ENCODE data around the gene HK2. TPM values are rescaled to one million over a fixed set of nuclear protein-coding genes. Genes with fewer than 3 reads are reported as not detected.

Gene HK2
- total RNA-seq, 1 experiment from 2014 or later: 43.8 TPM

DNA sequence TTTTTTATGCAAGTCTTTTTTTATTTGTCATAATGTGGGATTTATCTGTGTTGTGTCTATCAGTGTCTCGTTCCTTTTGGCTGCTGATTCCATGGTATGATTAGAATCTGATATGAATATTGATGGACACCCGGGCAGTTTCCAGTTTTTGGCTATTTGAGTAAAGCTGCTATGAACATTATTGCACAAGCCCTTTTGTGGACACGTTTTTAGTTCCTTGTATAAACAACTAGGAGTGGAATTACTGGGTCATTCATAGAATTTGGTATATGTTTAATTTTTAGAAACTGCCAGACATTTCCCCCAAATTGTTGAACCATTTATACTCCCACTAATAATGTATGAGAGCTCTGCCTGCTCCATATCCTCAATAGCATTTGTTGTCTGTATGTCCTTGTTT is 26.6 kb downstream of the HK2 start:
- no peak overlapping the region for H3K4me2 ChIP-seq (ENCODE audit: low read length)

GRCh38 chr2:74861531-74861930 is 27.6 kb downstream of the HK2 start:
- POLR2A ChIA-PET (ENCODE audit: unreplicated experiment): interaction anchor here (0.6 kb wide), 1 partner anchor 303 kb away, joined by 5 read pairs; no protein-coding TSS in a partner anchor
- Histone ChIP-seq H3K27ac (ENCODE audit: low read length) (no peak overlapping the region), H3K36me3 (ENCODE audit: low read depth, low read length) (peaks cover 34% of the 10 kb centered on the region), H3F3A (ENCODE audit: low read length, unreplicated experiment) (no peaks in the 10 kb centered on the region), H3K4me1 (ENCODE audit: insufficient read depth, low read length) (peaks cover 42% of the 10 kb centered on the region), H3K27me3 (ENCODE audit: low read length) (no peaks in the 10 kb centered on the region), H3K4me3 (ENCODE audit: low read length) (no peak overlapping the region), H3K9me3 (ENCODE audit: low read length) (no peaks in the 10 kb centered on the region), H3K9ac (ENCODE audit: low read length) (no peak overlapping the region), H3K9me2 (replicated peaks; ENCODE audit: low read length) (no peaks in the 10 kb centered on the region), H2AFZ (ENCODE audit: low read length) (no peak overlapping the region), H4K20me1 (ENCODE audit: low read length) (no peaks in the 10 kb centered on the region), H3K4me2 (ENCODE audit: low read length) (no peak overlapping the region), H3K79me2 (ENCODE audit: low read length) (peaks cover 96% of the 10 kb centered on the region)
- TF ChIP-seq, protein P1, sequence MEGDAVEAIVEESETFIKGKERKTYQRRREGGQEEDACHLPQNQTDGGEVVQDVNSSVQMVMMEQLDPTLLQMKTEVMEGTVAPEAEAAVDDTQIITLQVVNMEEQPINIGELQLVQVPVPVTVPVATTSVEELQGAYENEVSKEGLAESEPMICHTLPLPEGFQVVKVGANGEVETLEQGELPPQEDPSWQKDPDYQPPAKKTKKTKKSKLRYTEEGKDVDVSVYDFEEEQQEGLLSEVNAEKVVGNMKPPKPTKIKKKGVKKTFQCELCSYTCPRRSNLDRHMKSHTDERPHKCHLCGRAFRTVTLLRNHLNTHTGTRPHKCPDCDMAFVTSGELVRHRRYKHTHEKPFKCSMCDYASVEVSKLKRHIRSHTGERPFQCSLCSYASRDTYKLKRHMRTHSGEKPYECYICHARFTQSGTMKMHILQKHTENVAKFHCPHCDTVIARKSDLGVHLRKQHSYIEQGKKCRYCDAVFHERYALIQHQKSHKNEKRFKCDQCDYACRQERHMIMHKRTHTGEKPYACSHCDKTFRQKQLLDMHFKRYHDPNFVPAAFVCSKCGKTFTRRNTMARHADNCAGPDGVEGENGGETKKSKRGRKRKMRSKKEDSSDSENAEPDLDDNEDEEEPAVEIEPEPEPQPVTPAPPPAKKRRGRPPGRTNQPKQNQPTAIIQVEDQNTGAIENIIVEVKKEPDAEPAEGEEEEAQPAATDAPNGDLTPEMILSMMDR (conservative IDR thresholded peaks at IDR 0.05; ENCODE audit: low read depth, low read length): no peak
- no peak for TF ChIP-seq EZH2 (IDR thresholded peaks at IDR 0.05; ENCODE audit: low read length, unreplicated experiment)
- no peak for TF ChIP-seq EZH2phosphoT487 (IDR thresholded peaks at IDR 0.05; ENCODE audit: borderline replicate concordance, low read length)
- no peak for ATAC-seq
- intact Hi-C loops (cut with micrococcal nuclease): no loop called here
- CTCF ChIA-PET: no interaction called here
- BruUV-seq (replicated peaks): no TSS peak
- DNase-seq: no peak

More for the DNA sequence above, 26.6 kb downstream of the HK2 start:
- Histone ChIP-seq H3F3A (ENCODE audit: low read length, unreplicated experiment) (no peaks in the 10 kb centered on the region), H3K27ac (ENCODE audit: low read length) (no peak overlapping the region), H3K9me2 (replicated peaks; ENCODE audit: low read length) (no peaks in the 10 kb centered on the region), H4K20me1 (ENCODE audit: low read length) (no peaks in the 10 kb centered on the region), H3K79me2 (ENCODE audit: low read length) (peaks cover 96% of the 10 kb centered on the region), H3K9ac (ENCODE audit: low read length) (no peak overlapping the region), H3K27me3 (ENCODE audit: low read length) (no peaks in the 10 kb centered on the region), H3K4me3 (ENCODE audit: low read length) (no peak overlapping the region), H3K36me3 (ENCODE audit: low read depth, low read length) (peaks cover 39% of the 10 kb centered on the region), H3K9me3 (ENCODE audit: low read length) (no peaks in the 10 kb centered on the region), H3K4me1 (ENCODE audit: insufficient read depth, low read length) (peaks cover 42% of the 10 kb centered on the region), H2AFZ (ENCODE audit: low read length) (no peak overlapping the region)
- ChIA-PET CTCF (no interaction called here), POLR2A (ENCODE audit: unreplicated experiment) (no interaction called here)
- ATAC-seq (no peak), DNase-seq (no peak)
- no TSS peak for BruUV-seq (replicated peaks)
- TF ChIP-seq EZH2phosphoT487 (IDR thresholded peaks at IDR 0.05; ENCODE audit: borderline replicate concordance, low read length) (no peak), EZH2 (IDR thresholded peaks at IDR 0.05; ENCODE audit: low read length, unreplicated experiment) (no peak)
- TF ChIP-seq, protein P1 (conservative IDR thresholded peaks at IDR 0.05; ENCODE audit: low read depth, low read length): no peak
- intact Hi-C loops (cut with micrococcal nuclease): no loop called here

- H3K4me1 ChIP-seq (ENCODE audit: insufficient read depth, low read length): peaks cover 44% of the 10 kb centered on the region
- H3K36me3 ChIP-seq (ENCODE audit: low read depth, low read length): peaks cover 31% of the 10 kb centered on the region
- DNase-seq (no peak), ATAC-seq (no peak)
- no peak overlapping the region for H3K27ac ChIP-seq (ENCODE audit: low read length)
- H4K20me1 ChIP-seq (ENCODE audit: low read length): no peaks in the 10 kb centered on the region
- H3K4me3 ChIP-seq (ENCODE audit: low read length): no peak overlapping the region
- CTCF ChIA-PET: no interaction called here
- BruUV-seq (replicated peaks): no TSS peak
- no peaks in the 10 kb centered on the region for H3K9me3 ChIP-seq (ENCODE audit: low read length)
- TF ChIP-seq, protein P1 (conservative IDR thresholded peaks at IDR 0.05; ENCODE audit: low read depth, low read length): no peak
- TF ChIP-seq EZH2 (IDR thresholded peaks at IDR 0.05; ENCODE audit: low read length, unreplicated experiment) (no peak), EZH2phosphoT487 (IDR thresholded peaks at IDR 0.05; ENCODE audit: borderline replicate concordance, low read length) (no peak)
- H3F3A ChIP-seq (ENCODE audit: low read length, unreplicated experiment): no peaks in the 10 kb centered on the region
- intact Hi-C loops (cut with micrococcal nuclease): no loop called here
- peaks cover 96% of the 10 kb centered on the region for H3K79me2 ChIP-seq (ENCODE audit: low read length)
- H3K9me2 ChIP-seq (replicated peaks; ENCODE audit: low read length): no peaks in the 10 kb centered on the region
- POLR2A ChIA-PET (ENCODE audit: unreplicated experiment): interaction anchor here (0.6 kb wide), 1 partner anchor 304 kb away, joined by 5 read pairs; no protein-coding TSS in a partner anchor
- no peak overlapping the region for H3K4me2 ChIP-seq (ENCODE audit: low read length)
- H3K9ac ChIP-seq (ENCODE audit: low read length): no peak overlapping the region
- H3K27me3 ChIP-seq (ENCODE audit: low read length): no peaks in the 10 kb centered on the region
- no peak overlapping the region for H2AFZ ChIP-seq (ENCODE audit: low read length)
These were observed 28.4 kb downstream of the HK2 start for GRCh38 chr2:74862020-74862964.
